Psoas muscle (tissue), 8 donors: ENCODE data around the gene SPATA3. TPM values are rescaled to one million over a fixed set of nuclear protein-coding genes. Genes with fewer than 3 reads are reported as not detected.
"Not testable (repeated sequence)": the region's sequence is repeated elsewhere in the genome, so short reads cannot be mapped to it uniquely, and the experiment has no call there.

Experiments used
- ATAC-seq, 4 donors: fragments of 200-7000 bp; cut with Tn5 transposase; one replicate each; pipeline ENCODE4 v1.9.1; 2020; ENCODE audit warnings: moderate library complexity in 3 of 4, mild to moderate bottlenecking in 2 of 4
- DNase-seq, 2 donors: peaks; one replicate each; pipeline ENCODE4 v3.0.0-alpha.2; 2020
- H3K27ac ChIP-seq: fragments of 200-600 bp; one replicate; pipeline ENCODE4 v1.8.0; 2022
- H3K27me3 ChIP-seq, 3 donors: fragments of 200-600 bp in 1 of 3; one replicate each; pipeline versions ENCODE4 v1.6.1 to v1.8.0; 2013 to 2022; ENCODE audit warnings: low read length in 2 of 3, mild to moderate bottlenecking in 2 of 3, moderate library complexity in 1 of 3; ENCODE audit not compliant: insufficient read depth in 3 of 3
- H3K36me3 ChIP-seq, 2 donors: fragments of 200-600 bp in 1 of 2; one replicate each; pipeline versions ENCODE4 v1.6.1 to v1.8.0; 2013 to 2022; ENCODE audit warnings: low read depth in 1 of 2, mild to moderate bottlenecking in 1 of 2, moderate library complexity in 1 of 2; ENCODE audit not compliant: insufficient read depth in 1 of 2
- H3K4me1 ChIP-seq: fragments of 200-600 bp; one replicate; pipeline ENCODE4 v1.8.0; 2022
- H3K4me3 ChIP-seq: fragments of 200-600 bp; one replicate; pipeline ENCODE4 v1.8.0; 2022; ENCODE audit warnings: mild to moderate bottlenecking
- H3K9me3 ChIP-seq: fragments of 200-600 bp; one replicate; pipeline ENCODE4 v1.8.0; 2022
- CTCF ChIP-seq: fragments of 200-600 bp; IDR thresholded peaks from one replicate; pipeline ENCODE4 v1.8.0; 2022; ENCODE audit warnings: antibody characterized with exemption
- WGBS, 3 donors: extraction: QIAGEN DNeasy Blood & Tissue Kit; methylation state at CpG; one replicate each; pipeline versions ENCODE4 v1.1.6 to v1.1.7; 2013; 5-methylcytosine and 5-hydroxymethylcytosine counted together
- intact Hi-C, 2 donors: fragments of 100-400 bp; cut with DNase I; formaldehyde crosslinking; loops; one replicate each; pipeline versions ENCODE4 v1.11.0 to v1.14.2; 2022
- polyA plus RNA-seq, 3 donors: library from polyadenylated mRNA; stranded (reverse); fragments of 200-250 nt; gene quantifications; one replicate each; pipeline ENCODE4 v1.2.3, GENCODE V29; 2013
- total RNA-seq, 4 donors: library from RNA; stranded (reverse); fragmentation: NEBNext Ultra II Directional in 2 of 4; extraction: Animal tissue kit (Norgen Biotek cat#: 25700) in 2 of 4; gene quantifications; one replicate each; pipeline versions ENCODE4 v1.2.1 to v1.2.4, GENCODE V29; 2021 to 2023
- donor health status: healthy with polysubstance abuse.
- donor health status: DM: no; HTN: no; CAD: no; lungs with moderate emphysema.
- donor health status: Bipolar disorder and iron deficiency.
- donor health status: healthy.
- donor health status: DM: yes; HTN: yes; CAD: no.
- donor health status: DM: no; HTN: no; CAD: no.
- donor health status: DM: no; HTN: no; CAD: no.
- donor health status: DM: yes; HTN: yes; CAD: no.

Gene SPATA3
- total and polyA plus RNA-seq, 7 donors = not detected

- intact Hi-C loops = no loop called here
- Histone ChIP-seq H3K36me3 (no peaks in the 10 kb centered on the region), H3K4me3 (no peak overlapping the region), H3K4me1 (no peaks in the 10 kb centered on the region), H3K27me3 (peaks cover 3 to 5% (median 4%) of the 10 kb centered on the region in 3 donors), H3K27ac (no peak overlapping the region), H3K9me3 (no peaks in the 10 kb centered on the region)
- 72 to 85% (median 75%) methylated on average over 6 of the region's 6 CpGs for WGBS, 3 donors
- ATAC-seq = no peak
- DNase-seq = no peak
- no peak for TF ChIP-seq CTCF
Measured at GRCh38 chr2:231016566-231017230, 20.8 kb downstream of the SPATA3 start.

- Histone ChIP-seq H3K27ac (no peak overlapping the region), H3K27me3 (peaks cover 3 to 5% (median 4%) of the 10 kb centered on the region in 3 donors), H3K9me3 (no peaks in the 10 kb centered on the region), H3K36me3 (no peaks in the 10 kb centered on the region), H3K4me1 (no peaks in the 10 kb centered on the region), H3K4me3 (no peak overlapping the region)
- ATAC-seq = no peak
- 26 to 37% (median 33%) methylated on average over 4 of the region's 4 CpGs for WGBS, 3 donors
- TF ChIP-seq CTCF = no peak
- no peak for DNase-seq
- intact Hi-C loops = no loop called here
Measured at GRCh38 chr2:231017231-231017598, 21.3 kb downstream of the SPATA3 start.

GRCh38 chr2:231018184-231018583, 22.3 kb downstream of the SPATA3 start:
- intact Hi-C loops = no loop called here
- Histone ChIP-seq H3K4me1 (no peaks in the 10 kb centered on the region), H3K27ac (no peak overlapping the region), H3K36me3 (no peaks in the 10 kb centered on the region), H3K4me3 (no peak overlapping the region), H3K9me3 (no peaks in the 10 kb centered on the region), H3K27me3 (peaks cover 3 to 5% (median 4%) of the 10 kb centered on the region in 3 donors)
- no peak for DNase-seq
- ATAC-seq = no peak
- WGBS, 3 donors = 91 to 94% (median 92%) methylated on average over 3 of the region's 3 CpGs
- no peak for TF ChIP-seq CTCF

GRCh38 chr2:231025059-231025458, 29.1 kb downstream of the SPATA3 start:
- H3K36me3 ChIP-seq, ATAC-seq, DNase-seq, H3K4me3 ChIP-seq, intact Hi-C loops, H3K27ac ChIP-seq, H3K27me3 ChIP-seq, H3K4me1 ChIP-seq, H3K9me3 ChIP-seq: not testable (repeated sequence)
- WGBS, 3 donors = 87 to 89% (median 89%) methylated on average over 3 of the region's 3 CpGs

GRCh38 chr2:231028889-231029288, 33.0 kb downstream of the SPATA3 start:
- no peak overlapping the region for H3K4me3 ChIP-seq
- intact Hi-C loops = no loop called here
- H3K27ac ChIP-seq = no peak overlapping the region
- DNase-seq (no peak), ATAC-seq (no peak)
- no peaks in the 10 kb centered on the region for H3K4me1 ChIP-seq
- no peaks in the 10 kb centered on the region for H3K36me3 ChIP-seq
- peaks cover 0 to under 1% (median 0%) of the 10 kb centered on the region in 3 donors for H3K27me3 ChIP-seq
- H3K9me3 ChIP-seq = no peaks in the 10 kb centered on the region
- no peak for TF ChIP-seq CTCF
